T-helper 1 cell treated with Interleukin-12 subunit alpha and Interleukin-12 subunit beta and Interleukin-4 antibody, amounts not matched to agents 30 μg/mL and 1 μg/mL, for 36 hours (primary cell): ENCODE data around the gene PARP6.
"Not testable (repeated sequence)": the region's sequence is repeated elsewhere in the genome, so short reads cannot be mapped to it uniquely, and the experiment has no call there.

ENCODE experiments used
- H3K27ac Mint-ChIP-seq: one replicate; pipeline ENCODE4 v1.8.0; 2021; ENCODE audit warnings: mild to moderate bottlenecking, mixed read lengths
- H3K27me3 Mint-ChIP-seq: one replicate; pipeline ENCODE4 v1.8.0; 2021; ENCODE audit warnings: low read depth, mixed read lengths
- H3K36me3 Mint-ChIP-seq: one replicate; pipeline ENCODE4 v1.8.0; 2021; ENCODE audit warnings: low read depth, mixed read lengths
- H3K4me1 Mint-ChIP-seq: one replicate; pipeline ENCODE4 v1.8.0; 2021; ENCODE audit warnings: low read depth, mixed read lengths
- H3K4me3 Mint-ChIP-seq: one replicate; pipeline ENCODE4 v1.8.0; 2021; ENCODE audit warnings: mild to moderate bottlenecking, moderate library complexity, mixed read lengths
- H3K9me3 Mint-ChIP-seq: one replicate; pipeline ENCODE4 v1.8.0; 2021; ENCODE audit warnings: mixed read lengths

The PARP6 gene

DNA sequence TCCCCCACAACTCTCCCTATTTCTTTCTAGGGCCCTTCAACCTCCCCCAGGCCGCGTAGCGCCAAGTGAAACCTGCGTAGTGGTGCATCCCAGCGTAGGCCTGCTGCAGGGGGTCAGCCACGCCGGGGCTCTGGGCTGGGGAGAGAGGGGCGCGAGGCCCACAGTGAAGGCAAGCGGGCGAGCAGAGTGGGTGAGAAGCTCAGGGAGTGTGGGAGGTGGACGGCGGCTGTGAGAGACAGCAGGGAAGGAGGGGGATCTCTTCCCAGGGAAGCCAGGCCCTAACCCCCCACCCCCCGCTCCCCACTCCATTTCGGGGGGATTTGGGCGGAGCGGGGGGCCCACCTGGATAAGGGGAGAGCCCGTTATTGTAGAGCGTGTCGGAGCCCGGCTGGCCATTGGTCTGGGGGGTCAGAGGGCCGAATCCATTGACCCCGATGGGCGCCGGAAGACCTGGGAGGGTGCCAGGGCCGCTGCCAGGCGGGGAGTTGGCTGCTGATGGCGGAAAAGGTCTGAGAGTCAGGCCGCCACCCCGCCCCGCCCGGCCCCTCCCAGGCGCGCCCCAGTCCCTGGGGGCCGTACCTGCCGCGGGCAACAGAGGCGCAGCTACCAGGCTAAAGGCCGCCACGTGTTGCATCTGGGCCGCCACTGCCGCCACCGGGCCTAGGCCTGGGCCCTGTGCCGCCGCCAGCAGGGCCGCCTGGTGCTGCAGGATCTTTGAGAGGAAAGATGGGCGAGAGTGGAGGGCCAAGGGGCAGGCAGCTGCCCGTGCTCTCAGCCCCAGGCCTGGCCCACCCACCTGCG, 16.6 kb upstream of the PARP6 start:
- H3K27me3 Mint-ChIP-seq, result no peaks in the 10 kb centered on the region
- H3K36me3 Mint-ChIP-seq, result no peaks in the 10 kb centered on the region
- no peaks in the 10 kb centered on the region for H3K4me1 Mint-ChIP-seq
- no peaks in the 10 kb centered on the region for H3K9me3 Mint-ChIP-seq
- no peak overlapping the region for H3K27ac Mint-ChIP-seq
- no peak overlapping the region for H3K4me3 Mint-ChIP-seq

DNA sequence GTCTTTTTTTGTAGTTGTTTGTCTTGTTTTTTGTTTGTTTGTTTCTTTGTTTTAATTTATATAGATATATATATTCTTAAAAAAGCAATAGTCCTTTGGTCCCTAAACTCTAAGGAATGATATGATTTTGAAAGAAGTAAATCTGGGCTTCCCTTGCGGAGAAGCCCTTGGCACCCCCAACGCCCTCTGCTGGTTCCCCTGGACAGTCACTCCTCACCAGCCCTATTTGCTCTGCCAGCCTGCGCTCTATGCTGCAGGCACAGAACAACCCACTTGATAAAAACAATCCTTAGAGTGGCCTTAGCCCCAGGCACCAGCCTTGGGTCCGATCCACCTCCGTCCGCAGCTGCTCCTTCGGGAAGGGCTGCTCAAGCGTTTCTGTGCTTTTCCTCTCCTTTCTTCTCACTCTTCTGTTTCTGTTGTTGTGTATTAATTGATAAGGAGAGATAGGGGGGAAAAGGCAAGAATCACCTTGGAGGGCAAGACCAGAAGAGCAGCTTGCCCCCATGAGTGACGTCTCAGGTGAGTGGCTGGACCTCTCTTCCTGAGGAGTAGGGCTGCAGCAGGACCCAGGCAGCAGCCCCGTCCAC, 13.7 kb upstream of the PARP6 start:
- no peaks in the 10 kb centered on the region for H3K9me3 Mint-ChIP-seq
- H3K4me3 Mint-ChIP-seq, result no peak overlapping the region
- H3K27me3 Mint-ChIP-seq, result no peaks in the 10 kb centered on the region
- no peaks in the 10 kb centered on the region for H3K4me1 Mint-ChIP-seq
- H3K36me3 Mint-ChIP-seq, result no peaks in the 10 kb centered on the region
- no peak overlapping the region for H3K27ac Mint-ChIP-seq

DNA sequence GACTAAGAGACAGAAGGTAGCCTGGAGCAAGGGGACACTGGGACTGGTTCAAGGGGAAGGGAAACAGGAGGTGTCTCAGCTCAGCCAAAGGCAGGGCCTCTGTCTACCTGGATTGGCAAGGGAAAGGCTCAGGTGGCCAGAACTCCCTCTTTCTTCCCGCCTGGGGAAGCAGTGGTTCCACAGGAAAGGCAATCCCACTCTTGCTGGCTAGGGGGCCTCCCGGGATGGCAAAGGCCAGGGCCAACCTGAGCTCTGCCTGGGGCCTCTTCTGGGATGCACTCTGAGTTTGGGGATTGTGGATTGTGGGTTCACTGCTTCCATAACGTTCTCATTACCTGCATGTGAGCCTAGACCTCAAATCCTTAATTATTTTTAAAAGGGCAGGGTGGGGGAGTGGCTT, 13.0 kb upstream of the PARP6 start:
- Mint-ChIP-seq H3K4me3 (no peak overlapping the region), H3K27ac (no peak overlapping the region), H3K9me3 (no peaks in the 10 kb centered on the region), H3K4me1 (no peaks in the 10 kb centered on the region), H3K27me3 (no peaks in the 10 kb centered on the region), H3K36me3 (no peaks in the 10 kb centered on the region)

- no peaks in the 10 kb centered on the region for H3K4me1 Mint-ChIP-seq
- no peak overlapping the region for H3K27ac Mint-ChIP-seq
Observed at GRCh38 chr15:72284781-72285180, 12.4 kb upstream of the PARP6 start.

DNA sequence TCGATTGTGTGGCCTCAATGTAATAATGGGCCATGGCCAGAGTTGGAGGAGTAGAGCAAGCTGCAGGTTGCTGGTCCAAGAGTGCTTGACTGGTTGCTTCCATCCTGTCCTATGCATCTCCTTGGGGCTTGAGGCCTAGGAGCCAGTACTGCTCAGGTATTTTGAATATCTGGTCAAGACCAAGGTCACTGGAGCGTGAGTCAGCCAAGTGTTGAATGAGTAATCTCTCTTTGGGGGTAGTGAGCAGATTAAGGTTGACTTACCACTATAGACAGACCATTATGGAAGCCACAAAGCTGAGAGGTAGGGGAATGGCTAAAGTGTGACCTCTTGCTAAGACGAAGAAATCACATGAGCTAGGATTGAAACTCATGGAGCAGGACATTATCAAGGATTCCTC, 9.4 kb upstream of the PARP6 start:
- H3K36me3 Mint-ChIP-seq, result no peaks in the 10 kb centered on the region

More at GRCh38 chr15:72284781-72285180, 12.4 kb upstream of the PARP6 start:
- H3K36me3 Mint-ChIP-seq, result no peaks in the 10 kb centered on the region
- H3K27me3 Mint-ChIP-seq, result no peaks in the 10 kb centered on the region
- H3K9me3 Mint-ChIP-seq, result no peaks in the 10 kb centered on the region
- H3K4me3 Mint-ChIP-seq, result no peak overlapping the region

DNA sequence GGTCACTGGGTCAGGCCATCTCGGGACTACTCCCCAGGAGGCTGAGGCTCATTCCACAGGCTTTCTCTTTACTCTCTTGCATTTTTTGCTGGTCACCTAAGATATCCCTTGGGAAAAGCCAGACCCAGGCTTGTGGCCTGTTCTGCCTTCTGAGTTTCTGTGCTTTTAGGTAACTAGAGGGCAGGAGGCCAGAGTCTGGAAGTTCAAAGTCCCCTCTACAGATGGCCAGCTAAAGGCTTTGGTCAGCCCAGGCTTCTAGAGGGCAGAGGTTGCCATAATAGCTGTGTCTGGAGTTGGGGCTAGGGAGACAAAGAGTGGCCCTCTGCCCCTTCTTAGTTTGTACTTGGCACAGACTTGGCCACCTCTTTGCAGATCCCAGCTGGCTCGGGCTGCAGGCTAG, 8.4 kb upstream of the PARP6 start:
- no peak overlapping the region for H3K4me3 Mint-ChIP-seq

More for the DNA sequence above, 9.4 kb upstream of the PARP6 start:
- Mint-ChIP-seq H3K4me1 (no peaks in the 10 kb centered on the region), H3K4me3 (no peak overlapping the region), H3K9me3 (no peaks in the 10 kb centered on the region), H3K27ac (no peak overlapping the region), H3K27me3 (no peaks in the 10 kb centered on the region)

GRCh38 chr15:72278737-72279136, 6.4 kb upstream of the PARP6 start:
- no peak overlapping the region for H3K4me3 Mint-ChIP-seq
- H3K36me3 Mint-ChIP-seq, result no peaks in the 10 kb centered on the region
- no peaks in the 10 kb centered on the region for H3K27me3 Mint-ChIP-seq
- H3K9me3 Mint-ChIP-seq, result no peaks in the 10 kb centered on the region
- no peak overlapping the region for H3K27ac Mint-ChIP-seq
- peaks cover 4% of the 10 kb centered on the region for H3K4me1 Mint-ChIP-seq

More for the DNA sequence above, 8.4 kb upstream of the PARP6 start:
- Mint-ChIP-seq H3K36me3 (no peaks in the 10 kb centered on the region), H3K27ac (no peak overlapping the region), H3K4me1 (no peaks in the 10 kb centered on the region), H3K9me3 (no peaks in the 10 kb centered on the region), H3K27me3 (no peaks in the 10 kb centered on the region)

- Mint-ChIP-seq H3K9me3 (no peaks in the 10 kb centered on the region), H3K36me3 (no peaks in the 10 kb centered on the region), H3K4me3 (no peak overlapping the region), H3K27me3 (no peaks in the 10 kb centered on the region), H3K4me1 (peaks cover 22% of the 10 kb centered on the region), H3K27ac (no peak overlapping the region)
Observed at GRCh38 chr15:72276326-72276700, 4.0 kb upstream of the PARP6 start.

DNA sequence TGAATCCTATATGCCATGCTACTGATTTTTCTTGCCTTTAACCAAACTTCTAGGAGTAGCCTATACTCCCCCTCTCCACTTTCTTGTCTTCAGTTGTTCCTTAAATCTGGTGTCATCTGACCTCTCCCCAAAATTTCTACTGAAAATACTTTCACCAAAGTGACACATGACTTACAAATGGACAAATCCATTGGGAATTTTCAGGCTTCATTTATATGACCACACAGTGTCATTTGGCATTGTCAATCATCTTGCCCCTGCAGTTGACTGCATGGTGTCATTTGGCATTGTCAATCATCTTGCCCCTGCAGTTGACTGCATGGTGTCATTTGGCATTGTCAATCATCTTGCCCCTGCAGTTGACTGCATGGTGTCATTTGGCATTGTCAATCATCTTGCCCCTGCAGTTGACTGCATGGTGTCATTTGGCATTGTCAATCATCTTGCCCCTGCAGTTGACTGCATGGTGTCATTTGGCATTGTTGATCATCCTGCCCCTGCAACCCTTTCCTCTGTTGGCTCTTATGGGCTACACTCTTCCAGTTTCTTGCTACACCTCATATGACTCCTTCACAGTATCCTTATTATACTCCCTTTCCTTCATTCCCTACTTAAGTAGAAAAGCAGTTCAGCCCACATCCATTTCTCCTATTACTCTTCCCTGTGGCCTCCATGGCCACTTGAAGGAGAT, 3.4 kb upstream of the PARP6 start:
- H3K4me3 Mint-ChIP-seq, H3K9me3 Mint-ChIP-seq, H3K36me3 Mint-ChIP-seq, H3K27ac Mint-ChIP-seq, H3K27me3 Mint-ChIP-seq: not testable (repeated sequence)
- H3K4me1 Mint-ChIP-seq, result peaks cover 27% of the 10 kb centered on the region

DNA sequence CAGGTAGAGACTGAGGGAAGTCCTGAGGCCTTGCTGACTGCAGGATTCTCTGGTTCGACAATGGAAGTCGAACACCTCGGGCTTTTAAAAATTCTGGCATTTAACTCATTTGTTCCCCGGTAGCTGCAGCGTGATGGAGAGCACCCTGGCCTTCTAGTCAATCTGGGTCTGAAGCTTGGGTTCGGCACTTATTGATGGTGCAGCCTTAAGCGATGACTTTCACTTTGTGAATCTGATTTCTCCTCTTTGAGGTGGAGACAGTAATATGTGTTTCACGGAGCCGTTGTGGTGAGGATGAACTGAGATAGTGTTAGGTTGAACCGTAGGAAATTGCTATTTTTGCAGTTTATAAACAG, 621 bp upstream of the PARP6 start:
- peak overlapping the region; percentile 85 for H3K4me3 Mint-ChIP-seq
- peak overlapping the region; percentile 91 for H3K27ac Mint-ChIP-seq
- H3K27me3 Mint-ChIP-seq, result no peaks in the 10 kb centered on the region
- no peaks in the 10 kb centered on the region for H3K9me3 Mint-ChIP-seq
- peaks cover 15% of the 10 kb centered on the region for H3K36me3 Mint-ChIP-seq
- H3K4me1 Mint-ChIP-seq, result peaks cover 37% of the 10 kb centered on the region

- H3K4me3 Mint-ChIP-seq, result peak overlapping the region; percentile 94
- H3K9me3 Mint-ChIP-seq, result no peaks in the 10 kb centered on the region
- no peaks in the 10 kb centered on the region for H3K27me3 Mint-ChIP-seq
- H3K27ac Mint-ChIP-seq, result peak overlapping the region; percentile 84
- peaks cover 37% of the 10 kb centered on the region for H3K4me1 Mint-ChIP-seq
- peaks cover 19% of the 10 kb centered on the region for H3K36me3 Mint-ChIP-seq
Observed at GRCh38 chr15:72271895-72272212, 500 bp downstream of the PARP6 start.

GRCh38 chr15:72271221-72271620, 1.1 kb downstream of the PARP6 start:
- Mint-ChIP-seq H3K27ac (peak overlapping the region; percentile 84), H3K4me1 (peaks cover 37% of the 10 kb centered on the region), H3K36me3 (peaks cover 20% of the 10 kb centered on the region), H3K27me3 (no peaks in the 10 kb centered on the region), H3K4me3 (peak overlapping the region; percentile 94), H3K9me3 (no peaks in the 10 kb centered on the region)

DNA sequence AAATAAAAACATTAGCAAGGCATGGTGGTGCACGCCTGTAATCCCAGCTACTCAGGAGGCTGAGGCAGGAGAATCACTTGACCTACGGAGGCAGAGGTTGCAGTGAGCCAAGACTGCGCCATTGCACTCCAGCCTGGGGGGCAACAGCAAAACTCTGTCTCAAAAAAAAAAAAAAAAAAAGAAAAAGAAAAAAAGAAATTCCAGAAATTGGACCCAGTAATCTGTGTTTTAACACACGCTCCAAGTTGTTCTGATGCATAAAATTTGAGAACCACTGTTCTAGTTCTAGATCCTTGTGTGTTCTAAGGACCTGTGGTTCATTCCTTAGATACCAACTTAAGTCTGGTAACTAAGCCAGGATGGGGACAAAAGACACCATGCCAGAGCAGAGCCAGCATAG, 2.6 kb downstream of the PARP6 start:
- H3K4me3 Mint-ChIP-seq, result no peak overlapping the region

GRCh38 chr15:72265031-72265430, 7.3 kb downstream of the PARP6 start:
- Mint-ChIP-seq H3K36me3 (peaks cover 59% of the 10 kb centered on the region), H3K4me3 (no peak overlapping the region), H3K27ac (no peak overlapping the region), H3K27me3 (no peaks in the 10 kb centered on the region), H3K9me3 (no peaks in the 10 kb centered on the region), H3K4me1 (peaks cover 2% of the 10 kb centered on the region)

More for the DNA sequence above, 2.6 kb downstream of the PARP6 start:
- Mint-ChIP-seq H3K27ac (no peak overlapping the region), H3K36me3 (peaks cover 29% of the 10 kb centered on the region), H3K27me3 (no peaks in the 10 kb centered on the region), H3K4me1 (peaks cover 37% of the 10 kb centered on the region), H3K9me3 (no peaks in the 10 kb centered on the region)

- H3K36me3 Mint-ChIP-seq, result peaks cover 45% of the 10 kb centered on the region
Observed at GRCh38 chr15:72252663-72253299, 19.6 kb downstream of the PARP6 start.

More at GRCh38 chr15:72252663-72253299, 19.6 kb downstream of the PARP6 start:
- peaks cover 4% of the 10 kb centered on the region for H3K4me1 Mint-ChIP-seq
- no peak overlapping the region for H3K4me3 Mint-ChIP-seq
- no peak overlapping the region for H3K27ac Mint-ChIP-seq
- no peaks in the 10 kb centered on the region for H3K27me3 Mint-ChIP-seq
- no peaks in the 10 kb centered on the region for H3K9me3 Mint-ChIP-seq
